ENCODE data around the gene FBXO8. TPM values are rescaled to one million over a fixed set of nuclear protein-coding genes. Genes with fewer than 3 reads are reported as not detected.

The FBXO8 gene
- total RNA-seq, 5 donors from 2014 or later (not counting 1 experiment from before 2014, with no cell fraction given) = 16.0 to 27.3 (median 21.8) TPM

- WGBS (ENCODE audit: insufficient coverage) = no CpG with 5 or more reads among the region's 3 CpGs
Observed at GRCh38 chr4:174279433-174280155, 3.9 kb downstream of the FBXO8 start.

DNA sequence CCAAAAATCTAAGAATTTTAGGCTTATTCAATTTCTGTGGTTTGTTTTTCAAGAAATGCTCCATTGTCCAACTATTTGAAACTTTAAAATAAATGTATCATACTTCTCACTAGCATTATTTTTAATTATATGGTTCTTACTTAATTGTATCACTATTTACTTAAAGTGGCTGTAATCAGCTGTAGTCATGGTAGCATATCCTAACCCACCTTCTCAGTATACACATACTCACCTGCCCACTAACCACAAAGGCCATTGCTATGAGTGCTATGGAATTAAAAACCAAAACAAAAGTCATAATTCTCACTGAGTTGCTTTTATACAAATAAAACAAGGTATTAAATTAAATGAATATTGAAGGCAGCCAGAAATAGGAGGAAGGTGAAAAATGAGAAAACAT lies 5.0 kb downstream of the FBXO8 start:
- H3K27me3 Mint-ChIP-seq = no peaks in the 10 kb centered on the region
- CTCF ChIA-PET = interaction anchor here in 1 of 2 donors (0.6 kb wide), 1 partner anchor 40 kb away, joined by 3 read pairs; no protein-coding TSS in a partner anchor
- ATAC-seq (replicated peaks in 1 of 4) (no peak), DNase-seq (no peak)
- no peaks in the 10 kb centered on the region for H3K36me3 ChIP-seq (ENCODE audit: control insufficient read depth in 2 of 2, extremely low read depth in 1 of 2, insufficient read depth in 1 of 2, low read length in 1 of 2)
- peak overlapping the region in 1 of 3 donors; percentile 16 for H3K4me3 Mint-ChIP-seq
- peaks cover 64 to 74% (median 66%) of the 10 kb centered on the region in 3 donors for H3K4me1 Mint-ChIP-seq
- no peak overlapping the region for H3K27ac ChIP-seq (ENCODE audit: low read length)
- peaks cover 6 to 11% of the 10 kb centered on the region in 2 experiments for H3K4me1 ChIP-seq (ENCODE audit: control insufficient read depth in 1 of 2, extremely low read depth in 1 of 2, insufficient read depth in 2 of 2, low read length in 2 of 2)
- H3K4me3 ChIP-seq (ENCODE audit: control insufficient read depth in 1 of 2, extremely low read depth in 1 of 2, low read length in 1 of 2) = no peak overlapping the region
- H3K27me3 ChIP-seq (replicated peaks in 1 of 2; ENCODE audit: control insufficient read depth in 2 of 2, extremely low read depth in 1 of 2, insufficient read depth in 2 of 2, low read length in 1 of 2) = no peaks in the 10 kb centered on the region
- H3K27ac Mint-ChIP-seq = no peak overlapping the region
- no peaks in the 10 kb centered on the region for H3K9me3 Mint-ChIP-seq
- peaks cover 19% of the 10 kb centered on the region for H3K36me3 Mint-ChIP-seq
- POLR2A ChIA-PET = interaction anchor here in 1 of 2 donors (0.7 kb wide), 1 partner anchor 108 kb away, joined by 3 read pairs; no protein-coding TSS in a partner anchor
- H3K9me3 ChIP-seq = no peaks in the 10 kb centered on the region

More at GRCh38 chr4:174279433-174280155, 3.9 kb downstream of the FBXO8 start:
- H3K36me3 ChIP-seq (ENCODE audit: control insufficient read depth in 2 of 2, extremely low read depth in 1 of 2, insufficient read depth in 1 of 2, low read length in 1 of 2) = no peaks in the 10 kb centered on the region
- Mint-ChIP-seq H3K36me3 (peaks cover 18% of the 10 kb centered on the region), H3K27ac (no peak overlapping the region), H3K4me3 (peak overlapping the region in 1 of 3 donors; percentile 16), H3K9me3 (no peaks in the 10 kb centered on the region), H3K4me1 (peaks cover 68 to 72% (median 69%) of the 10 kb centered on the region in 3 donors), H3K27me3 (no peaks in the 10 kb centered on the region)
- H3K27me3 ChIP-seq (replicated peaks in 1 of 2; ENCODE audit: control insufficient read depth in 2 of 2, extremely low read depth in 1 of 2, insufficient read depth in 2 of 2, low read length in 1 of 2) = no peaks in the 10 kb centered on the region
- peaks cover 8 to 15% of the 10 kb centered on the region in 2 experiments for H3K4me1 ChIP-seq (ENCODE audit: control insufficient read depth in 1 of 2, extremely low read depth in 1 of 2, insufficient read depth in 2 of 2, low read length in 2 of 2)
- H3K4me3 ChIP-seq (ENCODE audit: control insufficient read depth in 1 of 2, extremely low read depth in 1 of 2, low read length in 1 of 2) = no peak overlapping the region
- CTCF ChIA-PET = interaction anchor here in 1 of 2 donors (0.6 kb wide), 1 partner anchor 958 kb away, joined by 3 read pairs; no protein-coding TSS in a partner anchor
- POLR2A ChIA-PET = interaction anchor here in 1 of 2 donors (0.6 kb wide), 1 partner anchor 32 kb away, joined by 4 read pairs; no protein-coding TSS in a partner anchor
- H3K27ac ChIP-seq (ENCODE audit: low read length) = no peak overlapping the region
- H3K9me3 ChIP-seq = no peaks in the 10 kb centered on the region
- ATAC-seq (replicated peaks in 1 of 4) = no peak
- DNase-seq = no peak

DNA sequence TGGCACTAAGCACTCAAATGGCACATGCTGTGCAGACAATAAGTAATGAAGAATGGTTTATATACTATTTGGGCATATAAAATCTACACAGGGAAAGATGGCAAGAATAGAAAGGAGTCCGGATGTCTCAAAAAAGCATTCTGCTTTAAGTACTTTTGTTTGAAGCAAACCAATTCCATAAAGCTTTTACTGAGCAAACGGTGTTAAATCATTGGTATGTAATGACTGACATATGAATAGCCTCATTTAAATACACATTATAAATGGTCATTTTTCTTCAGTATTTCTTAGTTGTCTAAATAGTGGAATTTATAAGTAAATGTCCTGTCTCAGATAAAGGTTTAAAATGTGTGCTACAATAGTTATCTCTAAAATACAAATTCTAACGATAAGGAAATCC lies 6.0 kb downstream of the FBXO8 start:
- Mint-ChIP-seq H3K9me3 (no peaks in the 10 kb centered on the region), H3K4me3 (no peak overlapping the region), H3K36me3 (peaks cover 27% of the 10 kb centered on the region), H3K4me1 (peaks cover 66 to 76% (median 76%) of the 10 kb centered on the region in 3 donors), H3K27ac (no peak overlapping the region), H3K27me3 (no peaks in the 10 kb centered on the region)
- H3K4me1 ChIP-seq (ENCODE audit: control insufficient read depth in 1 of 2, extremely low read depth in 1 of 2, insufficient read depth in 2 of 2, low read length in 2 of 2) = peaks cover 6 to 9% of the 10 kb centered on the region in 2 experiments
- WGBS (ENCODE audit: insufficient coverage) = no CpG with 5 or more reads among the region's 3 CpGs
- no peak overlapping the region for H3K27ac ChIP-seq (ENCODE audit: low read length)
- CTCF ChIA-PET = no interaction called here
- DNase-seq = no peak
- no peaks in the 10 kb centered on the region for H3K36me3 ChIP-seq (ENCODE audit: control insufficient read depth in 2 of 2, extremely low read depth in 1 of 2, insufficient read depth in 1 of 2, low read length in 1 of 2)
- no peaks in the 10 kb centered on the region for H3K27me3 ChIP-seq (replicated peaks in 1 of 2; ENCODE audit: control insufficient read depth in 2 of 2, extremely low read depth in 1 of 2, insufficient read depth in 2 of 2, low read length in 1 of 2)
- POLR2A ChIA-PET = no interaction called here
- no peak for ATAC-seq (replicated peaks in 1 of 4)
- no peak overlapping the region for H3K4me3 ChIP-seq (ENCODE audit: control insufficient read depth in 1 of 2, extremely low read depth in 1 of 2, low read length in 1 of 2)
- no peaks in the 10 kb centered on the region for H3K9me3 ChIP-seq

DNA sequence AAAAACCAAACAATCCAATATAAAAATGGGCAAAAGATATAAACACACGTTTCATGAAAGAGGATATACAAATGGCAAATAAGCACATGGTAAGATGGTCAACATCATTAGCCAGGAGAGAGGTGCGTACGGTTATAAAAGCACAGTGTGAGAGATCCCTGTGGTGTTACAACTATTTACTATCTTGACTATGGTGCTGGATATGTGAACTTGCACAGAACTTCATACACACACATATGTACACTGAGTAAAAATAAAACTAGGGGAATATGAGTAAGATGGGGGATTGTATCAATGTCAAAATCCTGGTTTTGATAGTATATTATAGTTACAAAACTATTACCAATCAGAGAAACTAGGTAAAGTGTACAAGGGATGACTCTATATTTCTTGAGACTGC lies 8.4 kb downstream of the FBXO8 start:
- DNase-seq = no peak
- no peak for ATAC-seq (replicated peaks in 1 of 4)
- no peak overlapping the region for H3K27ac ChIP-seq (ENCODE audit: low read length)
- H3K27me3 ChIP-seq (replicated peaks in 1 of 2; ENCODE audit: control insufficient read depth in 2 of 2, extremely low read depth in 1 of 2, insufficient read depth in 2 of 2, low read length in 1 of 2) = no peaks in the 10 kb centered on the region
- Mint-ChIP-seq H3K36me3 (peaks cover 31% of the 10 kb centered on the region), H3K27me3 (no peaks in the 10 kb centered on the region), H3K4me1 (peaks cover 57 to 73% (median 70%) of the 10 kb centered on the region in 3 donors), H3K27ac (no peak overlapping the region), H3K9me3 (no peaks in the 10 kb centered on the region), H3K4me3 (no peak overlapping the region)
- POLR2A ChIA-PET = no interaction called here
- peaks cover 2% of the 10 kb centered on the region in 2 experiments for H3K4me1 ChIP-seq (ENCODE audit: control insufficient read depth in 1 of 2, extremely low read depth in 1 of 2, insufficient read depth in 2 of 2, low read length in 2 of 2)
- H3K9me3 ChIP-seq = no peaks in the 10 kb centered on the region
- H3K36me3 ChIP-seq (ENCODE audit: control insufficient read depth in 2 of 2, extremely low read depth in 1 of 2, insufficient read depth in 1 of 2, low read length in 1 of 2) = no peaks in the 10 kb centered on the region
- no peak overlapping the region for H3K4me3 ChIP-seq (ENCODE audit: control insufficient read depth in 1 of 2, extremely low read depth in 1 of 2, low read length in 1 of 2)
- WGBS (ENCODE audit: insufficient coverage) = no CpG with 5 or more reads among the region's 3 CpGs
- CTCF ChIA-PET = no interaction called here

- no peaks in the 10 kb centered on the region for H3K27me3 ChIP-seq (replicated peaks in 1 of 2; ENCODE audit: control insufficient read depth in 2 of 2, extremely low read depth in 1 of 2, insufficient read depth in 2 of 2, low read length in 1 of 2)
- no peaks in the 10 kb centered on the region for H3K36me3 ChIP-seq (ENCODE audit: control insufficient read depth in 2 of 2, extremely low read depth in 1 of 2, insufficient read depth in 1 of 2, low read length in 1 of 2)
- no peak overlapping the region for H3K4me3 ChIP-seq (ENCODE audit: control insufficient read depth in 1 of 2, extremely low read depth in 1 of 2, low read length in 1 of 2)
- Mint-ChIP-seq H3K9me3 (no peaks in the 10 kb centered on the region), H3K4me1 (peaks cover 50 to 67% (median 63%) of the 10 kb centered on the region in 3 donors), H3K36me3 (peaks cover 25% of the 10 kb centered on the region), H3K4me3 (no peak overlapping the region), H3K27me3 (no peaks in the 10 kb centered on the region), H3K27ac (no peak overlapping the region)
- H3K4me1 ChIP-seq (ENCODE audit: control insufficient read depth in 1 of 2, extremely low read depth in 1 of 2, insufficient read depth in 2 of 2, low read length in 2 of 2) = peaks cover 2% of the 10 kb centered on the region in 2 experiments
- no peak for DNase-seq
- ChIA-PET POLR2A (no interaction called here), CTCF (no interaction called here)
- WGBS (ENCODE audit: insufficient coverage) = no CpG with 5 or more reads among the region's 3 CpGs
- no peaks in the 10 kb centered on the region for H3K9me3 ChIP-seq
- no peak for ATAC-seq (replicated peaks in 1 of 4)
- H3K27ac ChIP-seq (ENCODE audit: low read length) = no peak overlapping the region
Observed at GRCh38 chr4:174274436-174274835, 9.0 kb downstream of the FBXO8 start.

GRCh38 chr4:174273930-174274329 lies 9.5 kb downstream of the FBXO8 start:
- H3K4me1 Mint-ChIP-seq = peaks cover 46 to 62% (median 58%) of the 10 kb centered on the region in 3 donors
- H3K4me1 ChIP-seq (ENCODE audit: control insufficient read depth in 1 of 2, extremely low read depth in 1 of 2, insufficient read depth in 2 of 2, low read length in 2 of 2) = peaks cover 2% of the 10 kb centered on the region in 2 experiments
- CTCF ChIA-PET = no interaction called here
- no peak overlapping the region for H3K4me3 ChIP-seq (ENCODE audit: control insufficient read depth in 1 of 2, extremely low read depth in 1 of 2, low read length in 1 of 2)
- H3K9me3 Mint-ChIP-seq = no peaks in the 10 kb centered on the region
- no peak overlapping the region for H3K27ac Mint-ChIP-seq
- no peaks in the 10 kb centered on the region for H3K36me3 ChIP-seq (ENCODE audit: control insufficient read depth in 2 of 2, extremely low read depth in 1 of 2, insufficient read depth in 1 of 2, low read length in 1 of 2)
- H3K27ac ChIP-seq (ENCODE audit: low read length) = no peak overlapping the region
- H3K4me3 Mint-ChIP-seq = no peak overlapping the region
- H3K27me3 ChIP-seq (replicated peaks in 1 of 2; ENCODE audit: control insufficient read depth in 2 of 2, extremely low read depth in 1 of 2, insufficient read depth in 2 of 2, low read length in 1 of 2) = no peaks in the 10 kb centered on the region
- DNase-seq (no peak), ATAC-seq (replicated peaks in 1 of 4) (no peak)
- peaks cover 20% of the 10 kb centered on the region for H3K36me3 Mint-ChIP-seq
- no peaks in the 10 kb centered on the region for H3K9me3 ChIP-seq
- 100% methylated on average over 2 of the region's 5 CpGs for WGBS (ENCODE audit: insufficient coverage)
- no peaks in the 10 kb centered on the region for H3K27me3 Mint-ChIP-seq
- POLR2A ChIA-PET = no interaction called here
